ENCODE measurements around the gene ANK2.

Gene ANK2

DNA sequence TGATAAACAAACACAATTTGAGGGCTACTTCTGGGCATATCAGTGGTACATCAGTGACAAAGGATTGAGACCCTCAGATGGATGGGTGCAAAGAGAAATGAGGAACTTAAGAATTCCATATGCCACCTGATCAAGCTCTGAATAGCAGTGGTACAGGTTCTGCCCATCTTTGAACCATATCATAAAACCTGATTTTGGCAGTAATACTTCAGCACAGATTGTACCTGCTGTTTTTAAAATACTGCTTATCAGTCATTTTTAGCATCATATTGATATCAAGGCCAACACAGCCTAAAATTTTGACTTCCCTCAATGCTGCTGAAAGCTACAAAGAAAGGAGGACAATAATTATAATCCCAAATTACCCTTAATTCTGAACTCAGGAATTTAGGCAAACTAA, 41.5 kb downstream of the ANK2 start:
- DNase-seq (ENCODE audit: low spot score) (no peak), FAIRE-seq (no peak)

DNA sequence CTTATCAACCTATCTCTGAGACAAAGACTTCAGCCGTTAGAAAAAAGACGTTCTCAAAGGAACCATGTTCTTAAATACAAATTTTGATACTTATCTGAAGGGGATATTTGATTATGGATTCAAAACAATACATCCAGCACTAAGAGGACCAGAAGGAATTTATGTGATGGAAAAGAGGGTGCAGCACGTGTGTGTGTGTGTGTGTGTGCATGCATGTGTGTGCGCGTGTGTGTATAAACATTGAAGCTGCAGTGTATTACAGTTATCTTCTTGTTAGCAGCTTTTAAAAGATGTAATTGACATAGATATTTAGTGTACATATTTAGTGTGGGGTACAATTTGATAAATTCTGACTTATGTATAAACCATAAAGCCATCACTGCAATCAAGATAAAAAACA, 44.9 kb downstream of the ANK2 start:
- no peak for DNase-seq (ENCODE audit: low spot score)
- FAIRE-seq, result no peak

DNA sequence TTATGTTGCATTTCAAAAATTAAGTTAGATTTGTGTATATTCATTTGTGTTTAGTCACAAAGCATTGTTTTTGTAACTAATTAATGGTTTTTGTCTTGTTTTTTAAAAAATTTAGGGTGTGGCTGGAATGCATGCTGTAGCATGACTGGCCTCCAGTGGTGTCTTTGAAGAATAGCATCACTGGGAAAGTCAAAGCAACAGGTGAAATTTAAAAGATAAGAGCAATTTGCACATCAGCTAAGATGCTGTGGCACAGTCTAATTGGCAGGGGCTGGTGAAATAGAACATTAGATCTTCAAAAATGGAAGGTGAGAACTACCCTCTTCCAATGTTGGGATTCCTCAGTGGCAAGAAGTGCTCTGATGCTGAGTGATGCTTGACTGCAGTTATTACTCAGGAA, 45.3 kb downstream of the ANK2 start:
- DNase-seq (ENCODE audit: low spot score), result no peak
- peak; percentile 18 for FAIRE-seq

DNA sequence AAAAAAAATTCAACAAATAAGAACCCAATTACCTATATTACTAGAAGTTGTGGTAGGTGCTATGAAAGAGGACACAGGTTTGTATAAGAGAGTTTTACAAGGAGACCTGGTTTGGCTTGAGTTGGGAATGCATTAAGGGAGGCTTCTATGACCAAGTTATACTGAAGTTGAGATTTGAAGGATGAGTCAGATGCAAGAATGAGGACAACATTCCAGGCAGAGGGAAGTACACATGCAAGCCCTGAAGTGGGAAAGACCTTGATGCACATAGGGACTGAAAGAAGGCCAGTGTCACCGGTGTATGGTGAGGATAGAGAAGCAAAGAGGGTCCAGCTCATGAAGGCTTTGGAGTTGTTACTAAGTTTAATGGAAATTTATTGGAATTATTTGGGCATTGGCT, 52.2 kb downstream of the ANK2 start:
- FAIRE-seq (no peak), DNase-seq (ENCODE audit: low spot score) (no peak)

DNA sequence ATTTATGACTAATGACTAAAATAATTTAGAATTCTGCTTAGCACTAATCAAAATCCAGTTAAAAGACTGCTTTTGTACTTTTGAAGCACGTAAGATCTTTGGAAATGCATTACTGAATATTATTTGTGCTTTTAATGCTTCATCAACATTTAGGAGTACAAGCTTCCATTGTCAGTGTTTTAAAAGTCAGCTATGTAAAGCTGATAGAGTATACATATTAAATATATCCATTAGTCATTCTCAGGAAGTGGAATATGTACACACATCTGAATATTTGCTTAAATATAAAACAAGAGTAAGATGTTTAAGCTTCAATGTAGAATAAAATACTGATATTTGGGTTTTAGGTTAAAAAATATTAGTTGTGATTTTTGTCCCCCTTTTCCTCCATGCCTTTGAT, 54.1 kb downstream of the ANK2 start:
- FAIRE-seq, result no peak

DNA sequence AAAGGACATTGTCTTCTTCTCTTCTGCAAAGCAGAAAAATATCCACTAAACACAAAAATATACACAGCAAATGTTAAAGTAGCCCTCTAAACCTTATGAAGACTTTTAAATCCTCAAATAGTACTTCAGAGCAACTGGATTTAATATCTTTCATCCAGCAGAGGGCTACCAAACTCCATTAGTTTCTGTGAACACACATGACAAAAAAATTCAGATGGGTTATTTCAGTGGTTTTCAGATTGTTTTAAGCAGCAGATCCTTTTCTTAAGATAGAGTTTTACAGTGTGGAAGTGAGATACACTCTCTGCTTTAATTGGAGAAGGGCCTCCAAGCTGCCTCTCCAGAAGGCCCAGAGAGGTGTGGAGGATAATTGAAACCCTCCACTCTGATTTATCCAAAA, 56.7 kb downstream of the ANK2 start:
- DNase-seq (ENCODE audit: low spot score), result no peak
- no peak for FAIRE-seq

More for the DNA sequence above, 54.1 kb downstream of the ANK2 start:
- no peak for DNase-seq (ENCODE audit: low spot score)

DNA sequence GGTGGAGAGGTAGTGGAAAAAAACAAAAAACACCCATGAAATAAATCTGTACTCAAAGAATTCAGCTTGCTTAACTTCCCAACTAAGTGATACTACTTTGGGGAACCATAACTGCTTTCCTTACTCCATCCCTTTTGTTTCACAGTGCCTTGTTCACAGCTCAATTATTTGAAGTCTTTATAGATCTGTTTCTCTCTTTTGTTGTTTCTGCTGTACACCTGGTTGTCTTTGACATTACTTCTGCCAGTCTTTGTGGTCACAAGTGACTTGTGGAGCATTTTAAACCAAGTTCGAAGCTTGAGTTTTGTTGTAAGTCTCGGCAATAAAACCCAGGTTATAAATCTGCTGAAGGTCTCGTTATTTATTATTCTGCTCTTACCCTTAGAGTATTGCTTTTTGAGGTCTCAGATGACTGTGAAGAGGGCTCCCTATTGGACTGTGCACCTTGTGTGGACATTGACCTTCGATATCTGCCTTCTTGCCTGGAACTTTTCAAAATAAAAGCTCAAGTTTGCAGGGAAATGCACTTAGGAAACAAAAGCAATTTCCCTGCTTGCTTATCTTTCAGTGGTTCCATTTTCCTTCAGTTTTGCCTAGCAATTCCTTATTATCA, 59.8 kb downstream of the ANK2 start:
- FAIRE-seq (no peak), DNase-seq (ENCODE audit: low spot score) (no peak)

DNA sequence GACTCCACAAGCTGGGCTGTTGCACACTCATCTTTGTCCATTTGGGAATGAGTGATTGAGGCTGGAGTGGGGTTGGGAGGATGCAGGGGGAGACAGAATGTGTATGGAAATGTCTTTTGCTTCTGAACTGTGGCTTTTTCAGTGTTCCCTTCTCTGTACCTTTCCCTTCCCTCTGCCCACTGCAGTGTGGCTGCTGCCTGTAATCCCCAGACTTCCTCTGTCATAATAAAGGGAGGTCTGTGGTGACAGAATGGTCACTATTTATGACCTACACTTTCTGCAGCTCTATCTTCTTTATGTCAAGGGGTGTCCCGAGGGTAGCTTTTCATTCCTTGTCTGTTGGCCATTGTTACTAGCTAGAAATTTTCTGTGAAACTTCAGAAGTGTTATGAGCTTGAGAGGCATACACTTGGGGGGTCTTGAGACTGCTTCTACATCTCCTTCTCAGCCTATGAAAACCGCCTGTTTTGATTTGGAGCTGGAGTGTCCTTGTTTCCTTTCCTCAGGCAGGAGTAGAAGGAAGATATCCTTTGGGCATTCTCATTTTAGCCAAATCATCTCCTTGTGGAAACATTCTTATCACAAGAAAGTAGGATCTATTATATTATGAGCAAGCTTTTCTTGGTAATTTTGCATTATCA, 63.0 kb downstream of the ANK2 start:
- FAIRE-seq (no peak), DNase-seq (ENCODE audit: low spot score) (no peak)

DNA sequence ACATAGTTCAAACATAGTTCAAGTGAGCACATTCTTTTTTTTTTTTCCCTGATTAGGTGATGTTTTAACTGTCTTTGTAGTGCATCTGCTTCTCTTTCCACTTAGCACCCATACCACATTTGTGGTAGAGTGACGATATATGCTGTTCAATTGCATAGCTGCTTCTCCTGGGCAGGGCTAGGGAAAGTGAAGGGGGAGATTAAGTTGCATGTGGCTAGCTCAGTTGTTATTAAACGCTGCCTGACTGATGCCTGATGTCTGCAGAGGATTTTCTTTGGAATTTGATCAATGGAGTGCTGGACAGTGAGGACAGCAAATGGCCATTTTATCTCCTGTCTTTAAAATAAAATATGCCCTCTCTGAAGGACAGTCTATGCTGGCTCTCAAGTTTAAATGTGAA, 63.7 kb downstream of the ANK2 start:
- DNase-seq (ENCODE audit: low spot score) (no peak), FAIRE-seq (no peak)

DNA sequence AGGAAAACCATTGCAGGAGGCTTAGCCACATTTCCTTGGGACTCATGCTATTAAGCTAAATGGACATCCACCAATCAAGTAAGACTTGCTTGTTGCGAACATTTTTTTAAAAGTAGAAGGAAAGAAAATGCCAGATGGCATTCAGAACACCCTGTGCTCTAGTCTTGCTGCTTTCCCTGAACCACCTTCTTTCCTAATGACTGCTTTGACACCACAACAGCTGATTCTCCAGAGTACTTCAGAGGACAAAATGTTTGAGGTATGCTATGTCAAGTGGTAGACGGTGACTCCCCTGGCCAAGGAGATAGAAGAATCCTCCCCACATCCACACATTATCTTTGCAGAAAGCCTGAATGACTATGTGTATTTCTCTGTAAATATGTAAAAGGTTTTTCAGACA, 65.4 kb downstream of the ANK2 start:
- no peak for DNase-seq (ENCODE audit: low spot score)
- no peak for FAIRE-seq

DNA sequence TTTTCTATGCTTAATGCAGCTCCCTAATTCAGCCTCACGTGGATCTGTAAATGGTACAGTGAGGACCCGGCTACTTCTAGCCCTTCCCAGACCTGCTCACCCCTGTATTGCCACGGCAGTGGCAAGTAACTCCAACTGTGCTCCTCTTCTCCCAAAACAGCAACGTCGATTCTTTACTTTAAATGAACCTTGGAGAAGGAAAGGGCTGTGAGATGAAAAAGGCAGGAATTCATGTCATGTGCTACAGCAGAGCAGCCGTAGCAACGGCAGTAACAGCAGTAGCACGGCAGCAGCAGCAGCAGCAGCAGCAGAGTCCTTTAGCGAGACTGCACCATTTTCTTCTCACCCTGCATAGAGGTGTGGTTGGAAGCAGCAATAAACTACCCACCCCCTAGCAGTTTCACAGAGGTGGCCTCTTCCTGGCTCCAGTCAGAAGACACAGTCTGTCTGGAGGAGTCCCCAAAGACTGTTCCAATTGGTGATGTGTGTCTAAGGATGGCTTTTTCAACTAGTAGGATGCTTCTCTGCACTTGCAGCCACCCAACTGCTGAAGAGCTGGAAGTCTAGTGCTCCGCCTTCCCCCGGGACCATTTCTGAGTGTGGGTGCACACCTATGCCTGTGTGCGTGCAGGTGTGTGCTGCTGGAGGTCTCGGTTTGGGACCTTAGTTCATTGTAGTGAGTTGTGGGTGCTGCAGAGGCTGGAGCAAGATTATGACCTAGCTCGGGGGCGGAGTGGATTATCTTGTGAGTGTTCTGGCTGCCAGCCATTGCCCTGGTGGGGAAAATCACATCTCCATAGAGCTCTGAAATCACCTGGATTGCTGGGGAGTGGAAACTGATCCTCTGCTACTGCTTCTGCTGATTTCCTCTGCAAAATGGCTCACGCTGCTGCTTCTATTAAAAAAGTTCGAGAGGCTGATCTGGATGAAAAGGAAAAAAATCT, 67.2 kb downstream of the ANK2 start:
- FAIRE-seq (no peak), DNase-seq (ENCODE audit: low spot score) (no peak)

DNA sequence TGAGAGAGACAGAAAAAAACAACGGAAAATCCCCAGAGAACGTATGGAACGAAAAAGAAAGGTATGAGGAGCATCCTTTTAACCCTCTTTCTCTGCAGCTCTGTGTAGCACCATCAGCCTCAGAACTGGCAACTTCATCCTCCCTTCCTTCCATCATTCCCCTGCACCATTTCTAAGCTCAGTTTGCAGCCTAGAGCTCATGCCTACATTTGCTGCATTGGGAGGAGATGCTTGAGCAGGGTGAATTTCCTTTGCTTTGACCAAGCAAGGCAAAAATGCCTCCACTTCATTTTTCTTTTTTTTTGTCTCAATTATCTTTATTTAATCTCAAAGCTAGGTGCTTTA, 67.9 kb downstream of the ANK2 start:
- DNase-seq (ENCODE audit: low spot score), result no peak

DNA sequence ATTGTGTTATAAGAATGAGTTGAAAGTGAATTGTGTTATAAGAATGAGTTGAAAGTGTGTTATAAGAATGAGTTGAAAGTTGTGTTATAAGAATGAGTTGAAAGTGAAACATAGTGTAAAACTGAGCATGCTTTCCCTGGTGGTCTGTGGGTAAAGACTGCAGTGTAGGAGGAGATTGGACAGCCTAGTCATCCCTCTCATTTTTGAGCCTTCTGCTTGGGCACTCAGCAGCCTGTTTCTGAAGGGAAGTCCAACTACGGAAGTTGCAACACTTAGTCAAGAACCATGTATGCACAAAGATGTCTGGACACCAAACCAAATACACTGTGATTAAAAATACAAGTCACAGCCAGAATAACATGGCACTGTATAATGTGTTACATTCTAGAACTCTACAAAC, 72.6 kb downstream of the ANK2 start:
- DNase-seq (ENCODE audit: low spot score) (no peak), FAIRE-seq (no peak)

More for the DNA sequence above, 67.9 kb downstream of the ANK2 start:
- no peak for FAIRE-seq

DNA sequence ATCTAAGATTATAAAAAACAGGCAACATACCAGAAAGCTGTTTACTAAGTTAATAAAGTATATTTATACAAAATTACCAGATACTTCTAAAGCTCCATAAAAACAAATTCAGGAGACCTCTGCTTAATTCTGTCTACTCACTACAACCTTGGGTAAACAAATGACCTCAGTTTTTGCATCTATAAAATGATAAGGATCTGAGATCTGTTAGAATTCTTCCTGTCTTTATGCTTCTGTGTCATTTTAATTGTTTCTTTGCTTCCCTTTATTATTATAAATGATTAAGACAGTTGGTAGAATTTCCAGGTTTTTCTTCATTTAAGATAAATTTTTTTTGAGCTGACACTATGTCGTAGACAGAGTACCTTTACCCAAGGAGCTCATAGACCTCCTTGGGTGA, 76.0 kb downstream of the ANK2 start:
- no peak for FAIRE-seq
- DNase-seq (ENCODE audit: low spot score), result no peak

DNA sequence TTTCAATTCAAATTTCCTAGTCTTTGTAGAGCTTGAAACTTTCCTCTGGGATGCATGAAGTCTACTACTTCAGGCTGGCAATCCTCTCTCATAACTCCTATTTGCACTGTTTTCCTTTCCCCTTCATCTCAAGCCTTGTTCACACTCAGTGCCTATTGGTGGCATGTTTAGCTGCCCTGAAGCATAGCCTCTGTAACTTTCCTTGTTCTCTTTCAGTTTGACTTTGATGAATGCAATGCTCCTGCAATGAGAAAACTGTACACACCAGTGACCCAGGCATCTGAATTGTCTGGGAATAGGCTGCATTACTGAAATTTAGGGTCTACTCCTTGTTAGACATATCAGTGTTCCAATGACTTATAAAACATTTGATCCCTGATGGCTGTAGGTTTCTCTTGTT, 81.7 kb downstream of the ANK2 start:
- no peak for FAIRE-seq
- no peak for DNase-seq (ENCODE audit: low spot score)

DNA sequence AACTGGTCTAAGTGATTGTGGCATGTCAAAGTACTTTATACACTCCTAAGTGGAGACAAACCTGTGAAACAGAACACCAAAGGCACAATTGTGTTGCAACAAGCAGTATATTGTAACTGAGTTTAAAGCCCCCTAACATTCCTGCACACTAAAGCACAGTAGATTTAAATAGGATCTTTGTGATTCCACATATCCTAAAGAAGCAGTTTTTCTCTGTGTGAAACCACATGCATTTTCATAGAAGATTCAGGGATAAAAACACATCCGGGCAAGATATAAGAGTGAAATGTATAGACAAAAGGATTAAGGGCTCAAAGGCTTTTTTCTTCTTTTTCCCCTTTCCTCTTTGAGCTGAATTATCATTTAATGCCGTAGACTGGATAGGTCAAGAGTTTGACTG, 82.2 kb downstream of the ANK2 start:
- no peak for DNase-seq (ENCODE audit: low spot score)
- no peak for FAIRE-seq

DNA sequence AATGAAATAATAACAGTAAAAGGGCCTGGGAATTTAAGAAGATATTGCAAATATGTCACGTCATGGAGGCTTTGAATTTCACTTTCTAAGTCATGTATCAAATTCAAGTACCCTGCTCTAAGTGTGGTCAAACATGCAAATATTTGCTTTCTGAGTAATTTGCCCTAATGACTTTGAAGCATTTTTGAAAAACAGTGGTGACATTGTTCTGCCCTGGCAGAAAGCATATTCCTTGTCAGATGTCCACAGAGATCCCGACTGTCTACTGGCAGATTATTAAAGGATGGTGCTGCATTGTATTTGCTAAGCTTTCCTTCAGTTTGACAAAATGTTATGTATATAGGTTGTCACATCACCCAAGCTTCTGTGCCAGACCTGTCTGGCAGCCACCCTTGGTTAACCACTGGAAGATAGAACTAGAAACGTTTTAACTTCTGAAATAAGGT, 92.5 kb downstream of the ANK2 start:
- no peak for FAIRE-seq
- DNase-seq (ENCODE audit: low spot score), result peak; percentile 27

DNA sequence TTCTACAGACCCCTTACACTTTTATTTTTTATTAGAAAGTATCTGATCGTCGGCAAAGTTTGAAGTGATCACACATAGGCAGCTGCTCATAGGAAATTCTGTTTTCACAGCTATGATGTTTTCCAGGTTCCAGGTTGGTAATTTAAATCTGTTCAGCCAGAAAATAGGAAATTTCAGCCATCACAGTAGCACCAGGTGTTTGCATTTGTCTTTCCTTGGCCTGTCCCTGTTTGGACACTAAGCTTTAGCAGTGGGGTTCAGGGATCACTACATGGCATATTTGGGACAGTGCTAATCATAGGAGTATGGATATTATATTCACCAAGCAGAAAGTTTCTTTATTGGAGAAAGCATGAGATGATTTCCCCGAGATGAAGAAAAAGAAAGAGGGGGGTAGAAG, 92.9 kb downstream of the ANK2 start:
- FAIRE-seq (no peak), DNase-seq (ENCODE audit: low spot score) (no peak)

DNA sequence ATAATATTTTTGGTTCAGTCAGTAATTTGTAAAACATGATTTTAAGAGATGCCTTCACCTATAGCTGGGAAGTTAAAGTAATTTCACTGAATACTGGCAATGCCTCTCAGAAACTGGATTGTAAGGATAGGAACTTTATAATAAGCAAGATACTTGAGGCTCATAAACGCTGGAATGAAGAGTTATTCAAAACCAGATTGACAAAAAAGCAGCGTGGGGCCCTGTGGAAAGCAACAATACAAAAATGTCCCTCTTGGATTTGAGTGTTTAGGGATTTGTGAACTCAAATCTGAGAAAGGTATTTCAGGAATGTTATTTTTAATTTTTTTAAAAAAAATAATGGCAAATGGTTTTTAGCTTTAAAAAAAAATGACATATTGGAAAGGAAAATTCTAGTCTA, 94.6 kb downstream of the ANK2 start:
- DNase-seq (ENCODE audit: low spot score) (no peak), FAIRE-seq (no peak)

DNA sequence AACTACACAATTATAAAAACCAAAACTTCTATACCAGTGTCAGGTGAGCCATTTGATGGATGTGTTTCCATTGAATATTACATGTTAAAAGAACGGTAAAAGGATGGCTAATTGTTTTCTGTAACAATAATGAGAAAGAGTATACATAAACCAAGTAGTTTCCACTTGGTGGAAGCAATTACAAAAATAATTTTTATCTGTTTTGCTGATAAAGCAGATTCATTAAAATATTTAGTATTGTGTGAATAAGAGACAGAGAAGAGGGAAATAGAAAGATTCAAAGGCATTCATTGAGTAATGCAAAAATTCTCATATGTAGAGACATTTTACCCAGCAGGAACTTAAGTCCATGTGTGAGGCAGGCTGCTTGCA, 95.7 kb downstream of the ANK2 start:
- DNase-seq (ENCODE audit: low spot score), result no peak
- FAIRE-seq, result no peak

DNA sequence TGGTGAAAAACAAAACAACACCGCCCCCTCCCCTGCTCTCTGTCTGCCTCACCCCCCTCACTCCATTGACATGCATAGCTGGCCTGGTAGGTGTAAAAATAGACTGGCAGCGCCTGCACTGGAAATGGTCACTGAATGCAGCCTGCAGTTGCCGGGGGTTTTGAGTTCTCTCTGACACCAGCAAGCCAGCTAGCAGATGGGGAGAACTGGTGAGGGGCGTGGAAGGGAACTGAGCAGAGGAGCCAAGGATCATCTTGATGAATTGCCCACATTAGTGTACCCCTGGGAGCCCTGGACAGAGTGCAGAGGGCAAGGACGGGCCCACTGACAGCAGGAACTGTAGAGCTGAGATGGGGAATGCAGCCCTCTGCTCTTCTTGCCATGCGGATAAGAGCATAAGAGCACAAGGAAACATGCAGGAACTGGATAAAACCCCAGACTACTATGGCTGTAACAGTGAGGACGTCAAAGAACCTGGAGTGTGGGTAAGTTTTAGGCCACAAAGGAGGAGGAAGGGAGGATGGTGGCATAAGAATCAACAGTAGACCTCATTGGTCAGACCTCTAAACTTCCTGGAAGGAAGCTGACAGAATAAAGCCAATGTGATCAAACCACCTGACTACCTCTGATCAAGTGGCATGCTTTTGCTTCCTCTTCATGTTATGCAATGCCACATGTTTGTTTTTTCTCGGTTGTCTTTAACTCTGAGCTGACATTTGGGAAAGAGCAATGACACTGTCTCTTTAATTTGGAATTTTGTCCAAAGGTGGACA, 96.3 kb downstream of the ANK2 start:
- DNase-seq (ENCODE audit: low spot score) (no peak), FAIRE-seq (no peak)

DNA sequence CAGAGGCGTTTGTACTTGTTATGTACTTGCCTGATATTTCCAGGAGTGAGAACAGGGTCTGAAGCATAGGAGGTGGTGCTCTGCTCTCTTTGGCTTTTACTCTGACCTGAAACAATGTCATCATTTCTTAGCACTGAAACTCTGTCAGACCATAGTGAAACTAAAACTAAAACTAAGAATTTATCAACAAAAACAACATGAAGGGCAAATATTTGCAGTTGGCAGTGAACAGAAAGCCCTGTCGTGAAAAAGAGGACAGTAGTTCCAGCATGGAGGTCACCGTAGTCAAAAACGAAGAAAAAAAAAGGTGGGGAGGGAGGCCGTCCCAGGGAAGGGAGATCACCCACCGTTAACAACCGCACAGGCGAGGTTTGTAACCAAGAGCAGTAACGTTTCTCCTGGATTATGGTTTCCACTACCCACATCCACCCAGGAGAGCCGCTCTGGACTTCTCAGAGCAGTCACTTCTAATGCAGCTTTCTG, 97.5 kb downstream of the ANK2 start:
- FAIRE-seq, result no peak
- no peak for DNase-seq (ENCODE audit: low spot score)

All from RCC 7860 (cell line).